GM21515 (cell line): ENCODE results near the gene AMH.
"Not testable (repeated sequence)": the region's sequence is repeated elsewhere in the genome, so short reads cannot be mapped to it uniquely, and the experiment has no call there.

Source experiments
- ATAC-seq: cut with Tn5 transposase; IDR thresholded peaks from one replicate; pipeline ENCODE4 v1.9.1; 2021; ENCODE audit not compliant: unreplicated experiment

AMH gene

DNA sequence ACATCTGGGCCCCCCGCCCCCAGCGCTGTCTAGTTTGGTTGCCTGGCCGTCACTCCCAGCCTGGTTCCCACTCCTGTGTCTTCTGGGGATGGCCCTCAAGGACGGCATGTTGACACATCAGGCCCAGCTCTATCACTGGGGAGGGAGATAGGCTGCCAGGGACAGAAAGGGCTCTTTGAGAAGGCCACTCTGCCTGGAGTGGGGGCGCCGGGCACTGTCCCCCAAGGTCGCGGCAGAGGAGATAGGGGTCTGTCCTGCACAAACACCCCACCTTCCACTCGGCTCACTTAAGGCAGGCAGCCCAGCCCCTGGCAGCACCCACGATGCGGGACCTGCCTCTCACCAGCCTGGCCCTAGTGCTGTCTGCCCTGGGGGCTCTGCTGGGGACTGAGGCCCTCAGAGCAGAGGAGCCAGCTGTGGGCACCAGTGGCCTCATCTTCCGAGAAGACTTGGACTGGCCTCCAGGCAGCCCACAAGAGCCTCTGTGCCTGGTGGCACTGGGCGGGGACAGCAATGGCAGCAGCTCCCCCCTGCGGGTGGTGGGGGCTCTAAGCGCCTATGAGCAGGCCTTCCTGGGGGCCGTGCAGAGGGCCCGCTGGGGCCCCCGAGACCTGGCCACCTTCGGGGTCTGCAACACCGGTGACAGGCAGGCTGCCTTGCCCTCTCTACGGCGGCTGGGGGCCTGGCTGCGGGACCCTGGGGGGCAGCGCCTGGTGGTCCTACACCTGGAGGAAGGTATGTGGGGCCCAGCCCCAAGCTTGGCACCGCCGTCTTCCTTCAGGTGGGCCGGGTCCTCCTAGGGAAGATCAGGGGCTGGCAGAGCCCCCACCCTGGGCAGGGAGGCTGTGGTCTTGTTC, at the start of gene AMH:
Gene AMH, plus strand, starts transcription at position 314 of the 857 bp plus-strand sequence. Its CDS starts 10 bp downstream, at position 324.
- ATAC-seq, result no peak

DNA sequence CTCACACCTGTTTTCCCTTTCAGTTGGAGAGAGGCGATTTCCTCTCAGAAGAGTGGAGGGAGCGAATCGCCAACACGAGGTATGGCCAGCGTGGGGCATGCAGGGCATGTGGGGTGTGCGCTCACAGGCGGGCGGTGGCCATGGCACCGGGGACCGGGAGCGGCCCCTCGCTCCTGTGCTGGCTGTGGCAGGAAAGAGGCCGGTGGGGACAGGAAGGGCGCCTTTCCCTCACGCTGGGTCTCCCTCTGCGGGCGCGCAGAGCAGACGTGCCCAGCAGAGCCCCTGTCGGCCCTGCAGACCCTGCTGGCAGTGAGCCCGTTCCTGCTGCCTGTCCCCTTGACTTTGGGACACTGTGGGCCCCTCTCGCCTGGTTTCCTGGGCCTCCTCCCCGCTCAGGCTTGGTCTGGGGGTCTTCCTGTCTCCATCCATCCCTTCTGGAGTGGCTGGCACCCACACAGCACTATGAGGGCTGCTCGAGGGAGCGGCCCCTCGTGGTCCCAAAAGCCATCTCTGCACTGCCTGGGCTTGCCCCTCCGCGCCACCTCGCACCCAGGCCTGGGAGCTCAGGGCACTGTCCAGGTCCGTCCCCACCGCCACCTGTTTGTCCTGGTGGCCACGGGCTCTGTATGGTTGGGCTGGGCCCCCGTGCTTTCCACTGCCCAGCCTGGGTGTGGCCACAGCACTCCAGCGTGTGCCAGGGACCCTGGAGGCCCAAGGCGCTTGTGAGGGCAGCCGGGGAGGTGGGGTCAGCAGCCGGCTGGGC, 49.1 kb upstream of the AMH start:
- ATAC-seq, result no peak

DNA sequence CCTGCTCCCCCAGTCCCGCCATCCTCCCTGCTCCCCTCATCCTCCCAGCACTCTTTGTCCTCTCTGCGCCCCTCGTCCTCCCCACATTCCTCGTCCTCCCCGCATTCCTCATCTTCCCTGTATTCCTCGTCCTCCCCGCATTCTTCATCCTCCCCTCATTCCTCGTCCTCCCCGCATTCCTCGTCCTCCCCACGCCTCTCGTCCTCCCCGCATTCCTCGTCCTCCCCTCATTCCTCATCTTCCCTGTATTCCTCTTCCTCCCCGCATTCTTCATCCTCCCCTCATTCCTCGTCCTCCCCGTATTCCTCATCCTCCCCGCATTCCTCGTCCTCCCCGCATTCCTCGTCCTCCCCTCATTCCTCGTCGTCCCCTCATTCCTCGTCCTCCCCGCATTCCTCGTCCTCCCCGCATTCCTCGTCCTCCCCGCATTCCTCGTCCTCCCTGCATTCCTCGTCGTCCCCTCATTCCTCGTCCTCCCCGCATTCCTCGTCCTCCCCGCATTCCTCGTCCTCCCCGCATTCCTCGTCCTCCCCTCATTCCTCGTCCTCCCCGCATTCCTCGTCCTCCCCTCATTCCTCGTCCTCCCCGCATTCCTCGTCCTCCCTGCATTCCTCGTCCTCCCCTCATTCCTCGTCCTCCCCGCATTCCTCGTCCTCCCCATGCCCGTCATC, 48.4 kb upstream of the AMH start:
- not testable (repeated sequence) for ATAC-seq

DNA sequence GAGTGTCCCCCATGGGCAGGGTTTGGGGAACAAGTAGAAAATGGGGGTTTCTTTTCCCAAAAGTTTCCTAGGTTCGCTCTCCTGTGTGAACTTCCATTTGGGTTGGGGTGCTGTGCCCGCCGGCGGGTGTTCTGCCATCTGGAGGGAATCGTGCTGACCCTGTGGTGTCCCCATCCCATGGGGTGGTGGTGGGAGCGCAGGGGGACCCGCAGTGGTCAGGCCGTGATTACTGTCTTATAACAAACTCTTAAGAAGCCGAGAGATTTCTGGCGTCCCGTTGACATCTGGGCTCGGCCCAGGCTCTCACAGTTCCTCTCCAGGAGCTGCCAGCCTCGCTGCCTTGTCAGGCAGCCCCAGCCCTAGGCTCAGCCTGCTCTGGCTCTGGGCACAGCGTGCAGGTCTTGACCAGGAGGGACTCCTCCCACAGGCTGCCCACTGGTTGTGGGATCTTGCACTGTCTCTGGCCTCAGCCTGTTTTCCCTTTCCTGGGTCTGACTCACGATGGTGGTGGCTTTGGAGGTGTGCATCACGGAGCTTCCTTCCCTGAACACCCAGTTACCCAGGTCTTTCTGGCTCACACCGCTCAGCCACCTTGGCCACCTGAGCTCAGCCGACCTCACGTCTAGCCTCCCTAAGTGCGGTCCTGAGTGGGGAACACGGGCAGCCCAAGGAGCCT, 47.5 kb upstream of the AMH start:
- ATAC-seq, result no peak

DNA sequence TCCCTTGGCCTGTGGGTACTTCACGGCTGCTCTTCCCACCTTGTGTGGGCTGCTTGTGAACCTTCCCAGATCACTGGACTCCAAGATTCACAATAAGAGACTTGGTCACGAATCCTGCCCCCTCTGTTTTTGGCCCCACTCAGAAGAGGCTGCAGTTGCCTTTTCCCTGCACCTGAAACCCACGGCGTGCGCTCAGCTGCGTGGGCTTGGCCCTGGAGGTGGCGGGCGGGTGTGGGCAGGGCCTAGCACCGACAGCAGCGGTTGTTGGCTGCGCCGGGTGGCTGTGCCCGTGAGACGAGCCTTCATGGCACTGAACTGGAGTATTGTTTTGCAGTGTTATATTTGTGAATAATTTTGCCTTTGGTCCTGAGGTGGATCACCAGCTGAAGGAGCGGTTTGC, 46.8 kb upstream of the AMH start:
- ATAC-seq, result no peak

DNA sequence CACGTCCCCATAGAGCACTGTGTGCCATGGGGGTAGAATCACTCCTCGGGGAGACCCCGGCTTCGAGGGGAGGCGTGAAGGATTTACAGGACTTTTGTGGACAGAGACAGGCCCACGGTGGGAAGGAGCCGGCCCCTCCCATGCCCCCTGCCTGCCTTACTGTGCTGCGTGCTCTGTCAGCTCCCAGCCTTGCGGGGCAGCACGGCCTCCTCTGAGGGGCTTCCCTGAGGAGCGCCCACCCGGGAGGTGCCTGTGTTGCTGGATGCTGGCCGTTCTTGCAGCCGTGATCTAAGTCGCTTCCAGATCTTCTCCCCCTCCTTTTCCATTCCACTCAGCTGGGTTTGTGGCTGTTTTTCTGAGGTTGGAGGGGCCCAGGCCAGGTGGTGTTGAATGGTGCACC, 42.1 kb upstream of the AMH start:
- ATAC-seq, result no peak

DNA sequence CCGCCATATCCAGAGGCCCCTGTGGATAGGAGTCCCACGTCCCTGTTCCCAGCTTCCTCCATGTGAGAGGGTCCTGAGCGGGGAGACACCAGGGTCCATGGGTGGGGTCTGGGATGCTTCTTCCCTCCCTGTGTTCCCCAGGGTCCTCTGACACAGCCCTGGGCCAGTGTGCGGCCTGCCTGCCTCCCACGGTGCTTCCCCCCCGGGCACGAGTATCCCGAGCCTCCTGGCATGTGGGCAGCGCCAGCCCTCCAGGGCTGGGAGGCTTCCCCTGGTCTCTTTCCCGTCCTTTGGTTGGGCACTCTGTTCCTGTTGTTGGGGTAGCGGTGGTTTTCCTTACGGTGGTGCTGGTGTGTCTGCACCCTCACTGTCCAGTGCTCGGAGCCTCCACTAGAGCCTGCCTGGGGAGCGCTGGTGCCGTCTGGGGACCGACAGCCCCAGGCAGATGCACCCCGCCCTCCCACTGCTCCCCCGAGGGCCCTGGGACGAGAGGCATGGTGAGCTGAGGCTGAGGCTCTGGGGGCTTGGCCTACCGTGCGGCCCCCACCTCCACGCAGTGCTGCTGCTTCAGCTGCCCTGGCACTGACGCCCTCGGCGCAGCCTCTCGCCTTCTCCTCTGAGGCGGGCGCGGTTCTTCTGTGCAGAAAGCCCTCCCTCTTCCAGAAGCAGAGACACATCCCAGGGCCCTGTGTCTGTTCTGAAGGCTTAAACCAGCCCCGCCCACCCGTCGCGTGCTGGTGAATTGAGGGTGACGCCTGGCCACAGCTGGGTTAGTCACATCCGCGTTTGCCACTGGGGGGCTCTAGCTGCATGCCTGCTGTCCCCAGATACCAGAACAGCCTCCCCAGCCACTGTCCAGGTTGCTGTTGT, 40.9 kb upstream of the AMH start:
- ATAC-seq, result no peak

DNA sequence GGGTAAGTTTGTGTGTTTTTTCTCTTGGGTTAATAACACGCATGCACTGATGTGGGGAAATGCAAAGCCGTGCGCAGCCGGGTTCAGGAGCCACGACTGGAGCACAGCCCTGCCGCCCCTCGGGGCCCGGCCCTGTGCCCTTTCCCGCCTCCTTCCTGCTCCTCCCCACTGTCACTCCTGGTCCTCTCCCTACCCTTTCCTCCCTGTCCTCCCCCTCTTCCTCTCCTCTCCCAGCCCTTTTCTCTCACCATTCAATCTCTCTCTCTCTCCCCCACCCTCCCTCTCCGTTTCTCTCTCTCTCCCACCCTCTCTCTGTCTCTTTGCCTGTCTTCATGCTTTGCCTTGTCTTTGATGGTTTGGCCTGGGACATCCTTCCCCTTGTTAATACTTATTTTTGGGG, 40.1 kb upstream of the AMH start:
- ATAC-seq, result no peak

DNA sequence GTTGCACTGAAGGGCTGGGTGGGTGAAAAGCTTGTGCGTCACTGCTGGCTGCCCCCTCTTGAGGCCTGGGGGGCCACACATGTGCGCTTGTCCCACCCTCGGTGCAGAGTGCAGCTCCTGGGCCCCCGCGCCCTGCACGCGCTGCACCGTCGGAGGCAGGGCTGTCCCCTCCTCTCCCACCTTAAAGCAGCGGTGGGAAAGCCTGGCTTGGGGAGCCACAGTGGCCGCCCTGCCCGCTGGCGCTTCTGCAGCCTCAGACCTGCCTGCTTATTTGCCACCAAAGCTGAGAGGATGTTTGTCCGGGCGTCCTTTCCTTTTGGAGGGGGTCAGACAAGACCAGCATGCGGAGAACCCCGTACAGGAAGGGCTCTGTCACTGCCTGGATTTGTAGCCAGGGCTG, 39.7 kb upstream of the AMH start:
- ATAC-seq, result no peak

DNA sequence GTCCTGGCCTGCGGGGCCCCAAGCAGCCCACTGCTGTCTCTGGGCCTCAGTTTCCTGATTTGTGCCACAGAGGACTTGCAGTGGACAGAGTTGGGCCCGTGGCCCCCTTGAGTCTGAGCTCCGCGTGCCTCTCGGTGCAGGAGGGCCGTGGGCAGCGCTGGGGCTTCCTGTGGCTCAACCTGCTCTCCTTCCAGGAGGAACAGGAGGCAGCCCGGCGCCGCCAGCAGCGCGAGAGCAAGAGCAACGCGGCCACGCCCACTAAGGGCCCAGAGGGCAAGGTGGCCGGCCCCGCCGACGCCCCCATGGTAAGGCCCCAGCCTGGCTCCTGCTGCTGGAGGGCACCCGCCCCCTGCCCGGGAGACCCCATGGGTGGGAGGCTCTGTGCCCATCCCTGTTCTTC, 38.9 kb upstream of the AMH start:
- no peak for ATAC-seq

DNA sequence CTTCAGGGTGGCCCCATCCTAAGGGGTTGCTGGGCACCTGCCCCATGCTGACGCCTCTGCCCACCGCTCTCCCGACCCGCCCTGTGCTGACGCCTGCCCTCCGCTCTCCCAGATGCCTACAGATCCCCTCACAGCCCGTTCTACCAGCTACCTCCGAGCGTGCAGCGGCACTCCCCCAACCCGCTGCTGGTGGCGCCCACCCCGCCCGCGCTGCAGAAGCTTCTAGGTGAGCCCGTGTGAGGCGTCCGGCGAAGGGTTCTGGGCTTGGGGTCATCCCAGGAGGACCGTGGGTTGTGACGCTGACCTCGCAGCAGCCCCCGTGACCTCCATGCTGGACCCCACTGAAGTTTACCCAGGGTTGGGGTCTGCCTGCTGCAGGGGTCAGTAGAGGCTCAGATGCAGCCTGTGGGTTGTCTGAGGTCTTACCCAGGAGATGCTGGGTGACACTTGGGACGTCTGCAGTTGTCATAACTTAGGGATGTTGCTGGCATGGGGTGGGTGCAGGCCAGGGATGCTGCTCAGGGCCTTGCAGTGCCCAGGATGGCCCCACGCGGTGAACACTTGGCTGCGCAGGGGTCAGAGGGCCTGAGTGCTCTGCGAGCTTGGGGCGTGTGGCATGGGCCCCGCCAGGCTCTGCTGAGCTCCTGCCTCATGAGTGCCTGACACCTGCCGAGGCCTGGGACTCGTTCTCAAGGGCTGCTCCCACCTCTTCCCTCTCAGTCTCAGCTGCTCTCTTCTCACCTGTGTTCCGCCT, 38.0 kb upstream of the AMH start:
- no peak for ATAC-seq

DNA sequence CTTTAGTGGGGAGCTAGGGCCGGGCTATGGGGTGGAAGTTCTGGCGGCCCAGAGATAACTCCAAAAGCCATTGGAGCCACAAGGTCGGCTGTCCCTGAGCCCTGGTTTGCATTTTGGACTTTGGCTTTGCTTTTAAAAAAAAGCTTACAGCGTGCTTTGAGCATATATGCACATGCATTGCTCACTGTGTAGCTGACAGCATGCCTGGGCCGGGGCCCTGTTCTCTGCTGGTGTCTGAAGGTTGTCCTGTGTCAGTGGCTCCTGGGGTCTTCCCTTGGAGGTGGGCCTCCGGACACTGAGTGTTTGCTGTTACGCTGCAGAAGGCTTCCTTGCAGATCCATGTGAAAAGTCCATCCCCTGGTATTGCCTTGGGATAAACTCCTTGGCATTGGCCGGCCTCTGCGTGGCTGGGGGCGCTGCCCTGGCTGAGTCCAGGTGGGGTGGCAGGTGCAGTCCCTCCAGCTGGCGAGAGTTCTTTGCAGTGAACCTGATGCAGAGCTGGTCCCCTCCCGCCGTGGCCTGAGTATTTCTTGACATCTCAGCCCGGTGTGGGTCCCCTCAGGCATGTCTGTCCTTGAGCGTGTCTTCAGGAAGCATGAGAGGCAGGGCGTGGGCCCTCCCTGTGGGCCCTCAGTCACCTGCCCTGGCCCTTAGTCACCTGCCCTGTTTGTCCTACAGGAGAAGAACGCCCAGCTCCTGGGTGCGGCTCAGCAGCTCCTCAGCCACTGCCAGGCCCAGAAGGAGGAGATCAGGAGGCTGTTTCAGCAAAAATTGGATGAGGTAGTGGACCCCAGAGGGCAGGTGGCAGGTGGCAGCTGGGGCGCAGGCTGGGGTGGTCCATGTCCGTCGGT, 36.0 kb upstream of the AMH start:
- no peak for ATAC-seq

DNA sequence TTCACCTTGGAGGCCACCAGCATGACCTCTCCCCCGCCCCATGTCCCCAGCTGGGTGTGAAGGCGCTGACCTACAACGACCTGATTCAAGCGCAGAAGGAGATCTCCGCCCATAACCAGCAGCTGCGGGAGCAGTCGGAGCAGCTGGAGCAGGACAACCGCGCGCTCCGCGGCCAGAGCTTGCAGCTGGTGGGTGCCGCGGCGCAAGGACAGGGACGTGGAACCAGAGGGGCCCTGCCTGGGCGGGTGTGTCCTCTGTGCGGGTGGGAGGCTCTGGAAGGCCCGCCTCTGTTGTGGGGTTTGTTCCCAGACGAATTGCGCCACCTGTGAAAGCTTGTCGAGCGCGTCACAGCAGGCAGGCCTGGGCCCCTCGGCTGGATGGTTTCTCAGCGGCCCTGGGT, 35.3 kb upstream of the AMH start:
- no peak for ATAC-seq

DNA sequence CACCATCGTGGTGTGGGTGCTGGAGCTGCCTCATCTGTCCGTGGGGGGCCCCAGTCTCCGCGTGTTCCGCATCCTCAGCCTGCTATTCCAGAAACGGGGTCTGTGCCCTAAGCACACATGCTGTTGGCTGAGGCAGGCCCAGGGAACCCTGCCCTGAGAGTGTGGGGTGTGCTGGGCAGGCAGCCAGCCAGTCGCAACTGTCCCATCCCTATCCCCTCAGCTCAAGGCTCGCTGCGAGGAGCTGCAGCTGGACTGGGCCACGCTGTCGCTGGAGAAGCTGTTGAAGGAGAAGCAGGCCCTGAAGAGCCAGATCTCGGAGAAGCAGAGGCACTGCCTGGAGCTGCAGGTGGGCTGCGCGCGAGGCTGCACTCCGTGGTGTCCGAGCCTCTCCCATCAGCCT, 34.9 kb upstream of the AMH start:
- no peak for ATAC-seq

DNA sequence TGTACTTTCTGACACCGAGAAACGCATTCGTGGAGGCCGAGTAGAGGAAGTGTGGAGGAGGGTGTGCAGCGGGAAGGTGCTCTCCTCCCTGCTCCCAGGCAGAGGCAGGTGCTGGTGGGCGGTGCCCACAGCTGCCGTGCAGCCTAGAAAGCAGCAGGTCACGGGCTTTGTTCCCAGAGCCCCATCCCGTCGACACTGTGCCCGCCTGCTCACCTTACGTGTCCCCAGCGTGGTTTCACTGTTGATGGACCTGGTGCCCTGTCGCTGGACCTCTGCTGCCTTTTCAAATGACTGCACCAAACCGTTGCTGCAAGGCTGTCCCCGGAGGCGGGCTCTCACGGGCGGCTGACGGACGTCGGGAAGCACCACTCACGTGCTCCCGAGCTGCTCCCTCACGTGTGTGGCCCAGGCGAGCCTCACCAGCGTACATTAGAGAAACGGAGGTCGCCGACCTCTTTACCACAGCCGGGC, 33.8 kb upstream of the AMH start:
- no peak for ATAC-seq

DNA sequence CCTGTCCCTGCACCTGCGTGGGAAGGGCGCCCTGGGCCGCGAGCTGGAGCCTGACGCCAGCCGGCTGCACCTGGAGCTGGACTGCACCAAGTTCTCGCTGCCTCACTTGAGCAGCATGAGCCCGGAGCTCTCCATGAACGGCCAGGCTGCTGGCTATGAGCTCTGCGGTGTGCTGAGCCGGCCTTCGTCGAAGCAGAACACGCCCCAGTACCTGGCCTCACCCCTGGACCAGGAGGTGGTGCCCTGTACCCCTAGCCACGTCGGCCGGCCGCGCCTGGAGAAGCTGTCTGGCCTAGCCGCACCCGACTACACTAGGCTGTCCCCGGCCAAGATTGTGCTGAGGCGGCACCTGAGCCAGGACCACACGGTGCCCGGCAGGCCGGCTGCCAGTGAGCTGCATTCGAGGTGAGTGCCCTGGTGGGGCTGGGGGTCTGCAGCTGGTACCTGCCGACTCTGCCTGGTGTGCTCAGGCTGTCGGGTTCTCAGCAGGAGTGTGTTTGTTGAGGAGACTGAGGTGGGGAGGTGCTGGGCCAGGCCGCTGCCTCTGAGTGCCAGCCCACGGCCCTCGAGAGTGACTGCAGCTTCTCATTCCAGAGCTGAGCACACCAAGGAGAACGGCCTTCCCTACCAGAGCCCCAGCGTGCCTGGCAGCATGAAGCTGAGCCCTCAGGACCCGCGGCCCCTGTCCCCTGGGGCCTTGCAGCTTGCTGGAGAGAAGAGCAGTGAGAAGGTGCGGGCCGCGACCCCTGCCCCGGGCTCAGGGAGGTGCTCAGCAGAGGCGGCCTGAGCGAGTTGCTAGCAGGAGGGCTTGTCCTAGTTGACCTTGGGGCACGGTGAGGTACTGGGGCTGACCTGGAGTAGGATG, 32.5 kb upstream of the AMH start:
- no peak for ATAC-seq

DNA sequence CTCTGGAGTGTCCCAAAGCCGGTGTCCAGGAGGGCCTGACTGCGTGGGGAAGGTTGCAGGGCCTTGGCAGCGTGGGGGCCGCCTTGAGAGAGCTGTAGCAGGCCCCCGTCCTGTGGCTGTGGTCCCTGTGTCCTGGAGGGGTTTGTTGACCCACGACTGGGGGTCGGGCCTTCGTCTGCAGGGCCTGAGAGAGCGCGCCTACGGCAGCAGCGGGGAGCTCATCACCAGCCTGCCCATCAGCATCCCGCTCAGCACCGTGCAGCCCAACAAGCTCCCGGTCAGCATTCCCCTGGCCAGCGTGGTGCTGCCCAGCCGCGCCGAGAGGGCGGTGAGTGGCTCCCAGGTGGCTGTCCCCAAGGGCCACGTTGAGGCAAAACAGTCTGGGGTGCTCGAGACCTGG, 31.5 kb upstream of the AMH start:
- ATAC-seq, result no peak

DNA sequence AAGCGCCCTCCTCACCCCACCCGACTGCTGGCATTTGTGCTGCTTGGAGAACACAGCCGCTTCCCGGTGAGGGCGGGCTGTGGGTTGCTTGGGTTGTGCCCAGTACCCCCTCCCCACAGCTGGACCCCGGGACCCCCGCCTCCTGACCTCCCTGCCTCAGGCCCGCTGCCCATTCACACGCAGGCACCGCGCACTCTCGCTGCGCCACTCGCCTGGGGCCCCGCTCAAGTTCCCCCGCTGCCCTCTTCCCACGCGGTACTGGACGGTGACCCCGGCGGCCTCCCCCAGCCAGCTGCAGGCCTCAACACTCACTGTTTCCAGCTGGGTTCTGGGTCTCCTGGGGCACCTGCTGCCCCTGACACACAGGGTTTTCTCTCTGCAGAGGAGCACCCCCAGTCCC, 29.4 kb upstream of the AMH start:
- ATAC-seq, result no peak
